ENCODE results near the gene YAP1.

GRCh38 chr11:102239911-102240310, 129.7 kb downstream of the YAP1 start:
- TF ChIP-seq ARNTL (CRISPR knock-in tag; IDR thresholded peaks at IDR 0.05; ENCODE audit: borderline replicate concordance, low read depth) (no peak), BACH2 (CRISPR knock-in tag; IDR thresholded peaks at IDR 0.05; ENCODE audit: borderline replicate concordance) (no peak), ZC3H10 (CRISPR knock-in tag; IDR thresholded peaks at IDR 0.05) (no peak), PATZ1 (CRISPR knock-in tag; IDR thresholded peaks at IDR 0.05; ENCODE audit: borderline replicate concordance) (no peak), ZNF565 (CRISPR knock-in tag; conservative IDR thresholded peaks at IDR 0.05; ENCODE audit: low read depth) (no peak)

Data from SK-N-SH treated with all-trans-retinoic acid at 6 μM for 48 hours (cell line).